HEK293 (cell line): ENCODE measurements around the gene FAM210B.

Source experiments
- BCL11A ChIP-seq: fragments of 450-650 bp; formaldehyde crosslinking; IDR thresholded peaks from 2 replicates; pipeline ENCODE4 v1.5.1; 2016; ENCODE audit warnings: low read depth, missing biosample characterization, missing genetic modification characterization
- GLI4 ChIP-seq: fragments of 450-650 bp; formaldehyde crosslinking; IDR thresholded peaks from 2 replicates; pipeline ENCODE4 v1.5.1; 2016; ENCODE audit warnings: missing biosample characterization, missing genetic modification characterization
- HOXD13 ChIP-seq: sonication (generic); formaldehyde crosslinking; IDR thresholded peaks from 2 replicates; pipeline ENCODE4 v1.8.0; 2022; ENCODE audit warnings: missing genetic modification reagents, borderline replicate concordance
- KLF1 ChIP-seq: fragments of 450-650 bp; formaldehyde crosslinking; IDR thresholded peaks from 2 replicates; pipeline ENCODE4 v1.5.1; 2016; ENCODE audit warnings: missing biosample characterization, missing genetic modification characterization
- KLF10 ChIP-seq: fragments of 450-650 bp; IDR thresholded peaks from 2 replicates; pipeline ENCODE4 v1.5.1; 2018; ENCODE audit warnings: missing biosample characterization, mild to moderate bottlenecking, missing genetic modification characterization
- MYNN ChIP-seq: fragments of 450-650 bp; formaldehyde crosslinking; IDR thresholded peaks from 2 replicates; pipeline ENCODE4 v1.5.1; 2016; ENCODE audit warnings: missing biosample characterization, missing genetic modification characterization, borderline replicate concordance
- YY2 ChIP-seq: fragments of 450-650 bp; formaldehyde crosslinking; IDR thresholded peaks from 2 replicates; pipeline ENCODE4 v1.5.1; 2016; ENCODE audit warnings: missing biosample characterization, missing genetic modification characterization
- ZBTB17 ChIP-seq: fragments of 450-650 bp; formaldehyde crosslinking; IDR thresholded peaks from 2 replicates; pipeline ENCODE4 v1.5.1; 2016; ENCODE audit warnings: missing biosample characterization, missing genetic modification characterization
- ZEB2 ChIP-seq: fragments of 450-650 bp; formaldehyde crosslinking; IDR thresholded peaks from 2 replicates; pipeline ENCODE4 v1.5.1; 2016; ENCODE audit warnings: missing biosample characterization, missing genetic modification characterization
- ZFP41 ChIP-seq: fragments of 450-650 bp; formaldehyde crosslinking; IDR thresholded peaks from 2 replicates; pipeline ENCODE4 v1.5.1; 2016; ENCODE audit warnings: missing biosample characterization, missing genetic modification characterization, borderline replicate concordance
- ZNF132 ChIP-seq: fragments of 450-650 bp; formaldehyde crosslinking; IDR thresholded peaks from 2 replicates; pipeline ENCODE4 v1.5.1; 2017; ENCODE audit warnings: missing biosample characterization, missing genetic modification characterization, borderline replicate concordance
- ZNF140 ChIP-seq: fragments of 450-650 bp; formaldehyde crosslinking; IDR thresholded peaks from 2 replicates; pipeline ENCODE4 v1.5.1; 2016; ENCODE audit warnings: missing biosample characterization, missing genetic modification characterization
- ZNF19 ChIP-seq: fragments of 450-650 bp; formaldehyde crosslinking; IDR thresholded peaks from 2 replicates; pipeline ENCODE4; 2016; ENCODE audit warnings: missing biosample characterization, missing genetic modification characterization, low read depth
- ZNF23 ChIP-seq: fragments of 450-650 bp; formaldehyde crosslinking; IDR thresholded peaks from 2 replicates; pipeline ENCODE4 v1.5.1; 2016; ENCODE audit warnings: missing biosample characterization, missing genetic modification characterization, borderline replicate concordance
- ZNF239 ChIP-seq: fragments of 450-650 bp; formaldehyde crosslinking; IDR thresholded peaks from 2 replicates; pipeline ENCODE4 v1.5.1; 2016; ENCODE audit warnings: missing biosample characterization, missing genetic modification characterization
- ZNF311 ChIP-seq: fragments of 450-650 bp; formaldehyde crosslinking; IDR thresholded peaks from 2 replicates; pipeline ENCODE4 v1.5.1; 2017; ENCODE audit warnings: missing biosample characterization, missing genetic modification characterization, borderline replicate concordance
- ZNF354C ChIP-seq: fragments of 450-650 bp; formaldehyde crosslinking; IDR thresholded peaks from 2 replicates; pipeline ENCODE4 v1.5.1; 2016; ENCODE audit warnings: missing biosample characterization, missing genetic modification characterization, low read depth, borderline replicate concordance
- ZNF48 ChIP-seq: fragments of 450-650 bp; formaldehyde crosslinking; IDR thresholded peaks from 2 replicates; pipeline ENCODE4 v1.5.1; 2016; ENCODE audit warnings: missing biosample characterization, missing genetic modification characterization
- ZNF514 ChIP-seq: fragments of 450-650 bp; formaldehyde crosslinking; IDR thresholded peaks from 2 replicates; pipeline ENCODE4 v1.5.1; 2016; ENCODE audit warnings: missing biosample characterization, missing genetic modification characterization
- ZNF529 ChIP-seq: fragments of 450-650 bp; formaldehyde crosslinking; IDR thresholded peaks from 2 replicates; pipeline ENCODE4 v1.5.1; 2017; ENCODE audit warnings: missing genetic modification characterization, missing biosample characterization; ENCODE audit not compliant: insufficient replicate concordance
- ZNF561 ChIP-seq: fragments of 450-650 bp; IDR thresholded peaks from 2 replicates; pipeline ENCODE4 v1.5.1; 2018; ENCODE audit warnings: missing biosample characterization, missing genetic modification characterization, borderline replicate concordance
- ZNF692 ChIP-seq: fragments of 450-650 bp; formaldehyde crosslinking; IDR thresholded peaks from 2 replicates; pipeline ENCODE4 v1.5.1; 2016; ENCODE audit warnings: missing biosample characterization, missing genetic modification characterization
- ZNF830 ChIP-seq: fragments of 450-650 bp; IDR thresholded peaks from 2 replicates; pipeline ENCODE4 v1.5.0; 2018; ENCODE audit warnings: missing biosample characterization, missing genetic modification characterization, low read depth, mild to moderate bottlenecking, moderate library complexity
- ZNF843 ChIP-seq: fragments of 450-650 bp; formaldehyde crosslinking; IDR thresholded peaks from 2 replicates; pipeline ENCODE4 v1.5.1; 2016; ENCODE audit warnings: missing biosample characterization, missing genetic modification characterization
- ZSCAN16 ChIP-seq: fragments of 450-650 bp; formaldehyde crosslinking; IDR thresholded peaks from 2 replicates; pipeline ENCODE4 v1.5.1; 2016; ENCODE audit warnings: missing biosample characterization, missing genetic modification characterization
- TF ChIP-seq, protein P1 (sequence below): fragments of 450-650 bp; formaldehyde crosslinking; IDR thresholded peaks from 2 replicates; pipeline ENCODE4 v1.5.1; 2016; ENCODE audit warnings: missing biosample characterization, missing genetic modification characterization
- TF ChIP-seq, protein P2 (sequence below): fragments of 450-650 bp; formaldehyde crosslinking; IDR thresholded peaks from 2 replicates; pipeline ENCODE4 v1.5.1; 2016; ENCODE audit warnings: missing biosample characterization, missing genetic modification characterization
- TF ChIP-seq, protein P3 (sequence below): fragments of 450-650 bp; formaldehyde crosslinking; conservative IDR thresholded peaks from 2 replicates; pipeline ENCODE4 v1.5.1; 2016; ENCODE audit warnings: low read depth, missing biosample characterization, missing genetic modification characterization
- TF ChIP-seq, protein P4 (sequence below): fragments of 450-650 bp; formaldehyde crosslinking; IDR thresholded peaks from 2 replicates; pipeline ENCODE4 v1.5.1; 2016; ENCODE audit warnings: missing biosample characterization, missing genetic modification characterization
- TF ChIP-seq, protein P5 (sequence below): fragments of 450-650 bp; formaldehyde crosslinking; IDR thresholded peaks from 2 replicates; pipeline ENCODE4 v1.5.1; 2016; ENCODE audit warnings: missing biosample characterization, missing genetic modification characterization

Gene FAM210B

DNA sequence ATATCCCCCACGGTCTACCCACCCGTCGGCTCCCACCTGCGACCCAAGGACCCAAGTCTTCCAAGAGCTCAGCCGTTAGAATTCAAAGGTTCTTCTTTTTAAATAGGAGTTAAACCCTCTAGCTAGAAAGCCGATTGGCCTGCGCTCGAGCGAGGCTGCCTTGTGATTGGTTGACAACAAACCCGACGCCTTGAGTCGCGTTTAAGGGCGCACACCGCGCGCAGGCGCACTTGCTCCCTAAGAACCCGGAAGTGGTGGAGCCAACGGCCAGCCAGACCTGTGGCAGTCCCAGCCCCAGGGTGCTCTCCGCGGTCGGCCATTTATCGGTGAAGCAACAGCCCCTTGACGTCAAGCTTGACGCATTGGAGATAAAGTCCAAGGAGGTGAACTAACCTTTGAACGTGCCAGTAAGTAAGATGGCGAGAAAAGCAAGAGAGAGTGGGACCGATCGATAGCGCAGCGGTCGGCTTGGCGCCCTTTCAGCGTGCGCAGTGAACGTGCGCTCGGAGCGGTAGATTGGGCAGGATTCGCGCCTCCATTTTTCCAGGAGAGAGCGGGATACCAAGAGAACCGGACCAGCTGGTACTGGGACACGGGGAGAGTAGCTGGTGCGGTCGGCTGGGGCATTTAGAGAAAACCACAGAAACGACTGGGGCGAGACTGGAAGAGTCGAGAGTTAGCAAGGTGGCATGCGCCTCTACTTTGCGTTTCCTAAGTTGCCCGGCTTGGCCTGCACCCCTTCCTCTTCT lies 33.5 kb downstream of the FAM210B start, which contains the start of the genes AURKA and CSTF1 (continued):
- TF ChIP-seq ZBTB17 (peak; percentile 100), ZEB2 (tag by site-specific recombination) (peak; percentile 87), ZNF140 (no peak), ZNF354C (tag by site-specific recombination) (no peak), HOXD13 (CRISPR knock-in tag) (peak; percentile 87), KLF1 (tag by site-specific recombination) (no peak), ZNF311 (tag by site-specific recombination) (no peak), YY2 (tag by site-specific recombination) (peak; percentile 95), GLI4 (tag by site-specific recombination) (no peak), ZNF19 (tag by site-specific recombination) (no peak), ZSCAN16 (tag by site-specific recombination) (no peak), ZNF843 (tag by site-specific recombination) (no peak), ZNF529 (tag by site-specific recombination) (no peak), ZNF514 (tag by site-specific recombination) (no peak), ZNF692 (peak; percentile 78), BCL11A (tag by site-specific recombination) (no peak), ZNF23 (no peak), ZNF830 (no peak), ZNF132 (no peak), ZNF239 (tag by site-specific recombination) (no peak), KLF10 (tag by site-specific recombination) (peak; percentile 6; the same call in 1 of the 2 replicates), MYNN (tag by site-specific recombination) (no peak), ZNF561 (tag by site-specific recombination) (peak; percentile 93), ZNF48 (tag by site-specific recombination) (no peak), ZFP41 (tag by site-specific recombination) (no peak)
- TF ChIP-seq, protein P1, sequence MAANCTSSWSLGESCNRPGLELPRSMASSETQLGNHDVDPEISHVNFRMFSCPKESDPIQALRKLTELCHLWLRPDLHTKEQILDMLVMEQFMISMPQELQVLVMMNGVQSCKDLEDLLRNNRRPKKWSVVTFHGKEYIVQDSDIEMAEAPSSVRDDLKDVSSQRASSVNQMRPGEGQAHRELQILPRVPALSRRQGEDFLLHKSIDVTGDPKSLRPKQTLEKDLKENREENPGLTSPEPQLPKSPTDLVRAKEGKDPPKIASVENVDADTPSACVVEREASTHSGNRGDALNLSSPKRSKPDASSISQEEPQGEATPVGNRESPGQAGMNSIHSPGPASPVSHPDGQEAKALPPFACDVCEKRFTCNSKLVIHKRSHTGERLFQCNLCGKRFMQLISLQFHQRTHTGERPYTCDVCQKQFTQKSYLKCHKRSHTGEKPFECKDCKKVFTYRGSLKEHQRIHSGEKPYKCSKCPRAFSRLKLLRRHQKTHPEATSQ: no peak
- TF ChIP-seq, protein P2, sequence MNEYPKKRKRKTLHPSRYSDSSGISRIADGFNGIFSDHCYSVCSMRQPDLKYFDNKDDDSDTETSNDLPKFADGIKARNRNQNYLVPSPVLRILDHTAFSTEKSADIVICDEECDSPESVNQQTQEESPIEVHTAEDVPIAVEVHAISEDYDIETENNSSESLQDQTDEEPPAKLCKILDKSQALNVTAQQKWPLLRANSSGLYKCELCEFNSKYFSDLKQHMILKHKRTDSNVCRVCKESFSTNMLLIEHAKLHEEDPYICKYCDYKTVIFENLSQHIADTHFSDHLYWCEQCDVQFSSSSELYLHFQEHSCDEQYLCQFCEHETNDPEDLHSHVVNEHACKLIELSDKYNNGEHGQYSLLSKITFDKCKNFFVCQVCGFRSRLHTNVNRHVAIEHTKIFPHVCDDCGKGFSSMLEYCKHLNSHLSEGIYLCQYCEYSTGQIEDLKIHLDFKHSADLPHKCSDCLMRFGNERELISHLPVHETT (tag by site-specific recombination): peak; percentile 70; the same call in 1 of the 2 replicates
- TF ChIP-seq, protein P3, sequence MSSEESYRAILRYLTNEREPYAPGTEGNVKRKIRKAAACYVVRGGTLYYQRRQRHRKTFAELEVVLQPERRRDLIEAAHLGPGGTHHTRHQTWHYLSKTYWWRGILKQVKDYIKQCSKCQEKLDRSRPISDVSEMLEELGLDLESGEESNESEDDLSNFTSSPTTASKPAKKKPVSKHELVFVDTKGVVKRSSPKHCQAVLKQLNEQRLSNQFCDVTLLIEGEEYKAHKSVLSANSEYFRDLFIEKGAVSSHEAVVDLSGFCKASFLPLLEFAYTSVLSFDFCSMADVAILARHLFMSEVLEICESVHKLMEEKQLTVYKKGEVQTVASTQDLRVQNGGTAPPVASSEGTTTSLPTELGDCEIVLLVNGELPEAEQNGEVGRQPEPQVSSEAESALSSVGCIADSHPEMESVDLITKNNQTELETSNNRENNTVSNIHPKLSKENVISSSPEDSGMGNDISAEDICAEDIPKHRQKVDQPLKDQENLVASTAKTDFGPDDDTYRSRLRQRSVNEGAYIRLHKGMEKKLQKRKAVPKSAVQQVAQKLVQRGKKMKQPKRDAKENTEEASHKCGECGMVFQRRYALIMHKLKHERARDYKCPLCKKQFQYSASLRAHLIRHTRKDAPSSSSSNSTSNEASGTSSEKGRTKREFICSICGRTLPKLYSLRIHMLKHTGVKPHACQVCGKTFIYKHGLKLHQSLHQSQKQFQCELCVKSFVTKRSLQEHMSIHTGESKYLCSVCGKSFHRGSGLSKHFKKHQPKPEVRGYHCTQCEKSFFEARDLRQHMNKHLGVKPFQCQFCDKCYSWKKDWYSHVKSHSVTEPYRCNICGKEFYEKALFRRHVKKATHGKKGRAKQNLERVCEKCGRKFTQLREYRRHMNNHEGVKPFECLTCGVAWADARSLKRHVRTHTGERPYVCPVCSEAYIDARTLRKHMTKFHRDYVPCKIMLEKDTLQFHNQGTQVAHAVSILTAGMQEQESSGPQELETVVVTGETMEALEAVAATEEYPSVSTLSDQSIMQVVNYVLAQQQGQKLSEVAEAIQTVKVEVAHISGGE (tag by site-specific recombination): peak; percentile 92
- TF ChIP-seq, protein P4, sequence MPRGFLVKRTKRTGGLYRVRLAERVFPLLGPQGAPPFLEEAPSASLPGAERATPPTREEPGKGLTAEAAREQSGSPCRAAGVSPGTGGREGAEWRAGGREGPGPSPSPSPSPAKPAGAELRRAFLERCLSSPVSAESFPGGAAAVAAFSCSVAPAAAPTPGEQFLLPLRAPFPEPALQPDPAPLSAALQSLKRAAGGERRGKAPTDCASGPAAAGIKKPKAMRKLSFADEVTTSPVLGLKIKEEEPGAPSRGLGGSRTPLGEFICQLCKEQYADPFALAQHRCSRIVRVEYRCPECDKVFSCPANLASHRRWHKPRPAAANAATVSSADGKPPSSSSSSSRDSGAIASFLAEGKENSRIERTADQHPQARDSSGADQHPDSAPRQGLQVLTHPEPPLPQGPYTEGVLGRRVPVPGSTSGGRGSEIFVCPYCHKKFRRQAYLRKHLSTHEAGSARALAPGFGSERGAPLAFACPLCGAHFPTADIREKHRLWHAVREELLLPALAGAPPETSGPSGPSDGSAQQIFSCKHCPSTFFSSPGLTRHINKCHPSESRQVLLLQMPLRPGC (tag by site-specific recombination): peak; percentile 49
- TF ChIP-seq, protein P5, sequence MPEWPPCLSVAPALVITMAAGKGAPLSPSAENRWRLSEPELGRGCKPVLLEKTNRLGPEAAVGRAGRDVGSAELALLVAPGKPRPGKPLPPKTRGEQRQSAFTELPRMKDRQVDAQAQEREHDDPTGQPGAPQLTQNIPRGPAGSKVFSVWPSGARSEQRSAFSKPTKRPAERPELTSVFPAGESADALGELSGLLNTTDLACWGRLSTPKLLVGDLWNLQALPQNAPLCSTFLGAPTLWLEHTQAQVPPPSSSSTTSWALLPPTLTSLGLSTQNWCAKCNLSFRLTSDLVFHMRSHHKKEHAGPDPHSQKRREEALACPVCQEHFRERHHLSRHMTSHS (tag by site-specific recombination): no peak
